Activated T-helper 2 cell treated with anti-CD3 and anti-CD28 coated beads, Interferon-gamma antibody, Interleukin-2, Interleukin-4, amounts not matched to agents 10 μg/mL and 5 μg/mL and 100 μg/mL, durations not matched to agents 14 hours and 24 hours and 36 hours (primary cell): ENCODE results near the gene TBC1D9B. TPM values are rescaled to one million over a fixed set of nuclear protein-coding genes. Genes with fewer than 3 reads are reported as not detected.

Source experiments
- DNase-seq: peaks from one replicate; pipeline ENCODE4 v3.0.0; 2021; ENCODE audit warnings: low spot score
- H3K27ac Mint-ChIP-seq: one replicate; pipeline ENCODE4 v1.8.0; 2021; ENCODE audit warnings: mixed read lengths
- H3K27me3 Mint-ChIP-seq: one replicate; pipeline ENCODE4 v1.8.0; 2021; ENCODE audit warnings: low read depth, mixed read lengths
- H3K36me3 Mint-ChIP-seq: one replicate; pipeline ENCODE4 v1.8.0; 2021; ENCODE audit warnings: low read depth, mixed read lengths
- H3K4me1 Mint-ChIP-seq: one replicate; pipeline ENCODE4 v1.8.0; 2021; ENCODE audit warnings: low read depth, mixed read lengths
- H3K4me3 Mint-ChIP-seq: one replicate; pipeline ENCODE4 v1.8.0; 2021; ENCODE audit warnings: low read depth, mild to moderate bottlenecking, moderate library complexity, mixed read lengths
- H3K9me3 Mint-ChIP-seq: one replicate; pipeline ENCODE4 v1.8.0; 2021; ENCODE audit warnings: mixed read lengths
- intact Hi-C: fragments of 100-400 bp; cut with micrococcal nuclease; formaldehyde crosslinking; loops from one replicate; pipeline ENCODE4 v1.15.1; 2023
- total RNA-seq: library from RNA; stranded (reverse); gene quantifications from 2 replicates; pipeline ENCODE4 v1.2.3, GENCODE V29; 2022

Gene TBC1D9B
- total RNA-seq, 1 donor from 2014 or later, result 125 TPM

- H3K27me3 Mint-ChIP-seq, result no peaks in the 10 kb centered on the region
- peaks cover 45% of the 10 kb centered on the region for H3K36me3 Mint-ChIP-seq
- H3K27ac Mint-ChIP-seq, result peak overlapping the region; percentile 93
- intact Hi-C loops, result loop anchor here (1.0 to 10.0 kb wide), 5 partner anchors 15 to 267 kb away; partner anchors contain the start of genes HNRNPH1, MRNIP and RUFY1
- H3K4me1 Mint-ChIP-seq, result peaks cover 30% of the 10 kb centered on the region
- peak overlapping the region; percentile 91 for H3K4me3 Mint-ChIP-seq
- H3K9me3 Mint-ChIP-seq, result no peaks in the 10 kb centered on the region
- peak; percentile 83 for DNase-seq
Observed at GRCh38 chr5:179821298-179822058, 86.2 kb downstream of the TBC1D9B start.

- Mint-ChIP-seq H3K4me1 (peaks cover 31% of the 10 kb centered on the region), H3K27me3 (no peaks in the 10 kb centered on the region), H3K27ac (peak within 1 kb of the TSS; percentile 93), H3K9me3 (no peaks in the 10 kb centered on the region), H3K4me3 (peak within 1 kb of the TSS; percentile 91), H3K36me3 (peaks cover 39% of the 10 kb centered on the region)
- intact Hi-C loops, result loop anchor here (1.0 to 10.0 kb wide), 6 partner anchors 16 to 266 kb away; partner anchors contain the start of genes CANX, HNRNPH1, MRNIP and RUFY1
- peak; percentile 78 for DNase-seq
Observed at GRCh38 chr5:179820483-179821297, 87.0 kb downstream of the TBC1D9B start, which contains the start of gene SQSTM1. Gene SQSTM1 (plus strand): TSS chr5:179820905. CDS start chr5:179820937, 32 bp downstream.

GRCh38 chr5:179820127-179820482 lies 87.6 kb downstream of the TBC1D9B start:
- no peak for DNase-seq
- Mint-ChIP-seq H3K4me1 (peaks cover 33% of the 10 kb centered on the region), H3K9me3 (no peaks in the 10 kb centered on the region), H3K27me3 (no peaks in the 10 kb centered on the region), H3K27ac (peak overlapping the region; percentile 87), H3K36me3 (peaks cover 36% of the 10 kb centered on the region), H3K4me3 (peak overlapping the region; percentile 69)
- intact Hi-C loops, result loop anchor here (1.0 to 10.0 kb wide), 5 partner anchors 17 to 265 kb away; partner anchors contain the start of genes CANX, HNRNPH1, MRNIP and RUFY1

- Mint-ChIP-seq H3K4me1 (peaks cover 30% of the 10 kb centered on the region), H3K9me3 (no peaks in the 10 kb centered on the region), H3K36me3 (peaks cover 34% of the 10 kb centered on the region), H3K27me3 (no peaks in the 10 kb centered on the region), H3K27ac (peak overlapping the region; percentile 87), H3K4me3 (peak overlapping the region; percentile 69)
- intact Hi-C loops, result loop anchor here (1.0 to 10.0 kb wide), 6 partner anchors 8 to 265 kb away; partner anchors contain the start of genes CANX, HNRNPH1, MRNIP and RUFY1
- no peak for DNase-seq
Observed at GRCh38 chr5:179819296-179820126, 88.2 kb downstream of the TBC1D9B start.

- Mint-ChIP-seq H3K4me3 (peak overlapping the region; percentile 65), H3K27me3 (no peaks in the 10 kb centered on the region), H3K36me3 (peaks cover 32% of the 10 kb centered on the region), H3K9me3 (no peaks in the 10 kb centered on the region), H3K4me1 (peaks cover 29% of the 10 kb centered on the region), H3K27ac (peak overlapping the region; percentile 83)
- peak; percentile 80 for DNase-seq
- intact Hi-C loops, result loop anchor here (1.0 kb wide), 1 partner anchor 8 kb away; no protein-coding TSS in a partner anchor
Observed at GRCh38 chr5:179818746-179819295, 88.9 kb downstream of the TBC1D9B start.

- H3K27ac Mint-ChIP-seq, result peak overlapping the region; percentile 83
- no peak for DNase-seq
- no peaks in the 10 kb centered on the region for H3K27me3 Mint-ChIP-seq
- no peaks in the 10 kb centered on the region for H3K9me3 Mint-ChIP-seq
- H3K4me3 Mint-ChIP-seq, result peak overlapping the region; percentile 65
- intact Hi-C loops, result no loop called here
- H3K4me1 Mint-ChIP-seq, result peaks cover 29% of the 10 kb centered on the region
- H3K36me3 Mint-ChIP-seq, result peaks cover 27% of the 10 kb centered on the region
Observed at GRCh38 chr5:179817890-179818745, 89.6 kb downstream of the TBC1D9B start.

GRCh38 chr5:179817470-179817840 lies 90.2 kb downstream of the TBC1D9B start:
- intact Hi-C loops, result no loop called here
- Mint-ChIP-seq H3K27ac (no peak overlapping the region), H3K27me3 (no peaks in the 10 kb centered on the region), H3K4me1 (peaks cover 26% of the 10 kb centered on the region), H3K36me3 (peaks cover 29% of the 10 kb centered on the region), H3K9me3 (no peaks in the 10 kb centered on the region), H3K4me3 (peak overlapping the region; percentile 65)
- DNase-seq, result no peak

- no peak overlapping the region for H3K4me3 Mint-ChIP-seq
- intact Hi-C loops, result no loop called here
- H3K27me3 Mint-ChIP-seq, result no peaks in the 10 kb centered on the region
- H3K27ac Mint-ChIP-seq, result no peak overlapping the region
- peaks cover 26% of the 10 kb centered on the region for H3K36me3 Mint-ChIP-seq
- no peaks in the 10 kb centered on the region for H3K9me3 Mint-ChIP-seq
- no peak for DNase-seq
- peaks cover 21% of the 10 kb centered on the region for H3K4me1 Mint-ChIP-seq
Observed at GRCh38 chr5:179816796-179817469, 90.8 kb downstream of the TBC1D9B start.

GRCh38 chr5:179816401-179816795 lies 91.3 kb downstream of the TBC1D9B start:
- Mint-ChIP-seq H3K4me1 (peaks cover 17% of the 10 kb centered on the region), H3K4me3 (no peak overlapping the region), H3K9me3 (no peaks in the 10 kb centered on the region), H3K36me3 (peaks cover 28% of the 10 kb centered on the region), H3K27me3 (no peaks in the 10 kb centered on the region), H3K27ac (no peak overlapping the region)
- intact Hi-C loops, result no loop called here
- no peak for DNase-seq

- H3K27ac Mint-ChIP-seq, result peak overlapping the region; percentile 38
- intact Hi-C loops, result no loop called here
Observed at GRCh38 chr5:179815491-179816249, 92.0 kb downstream of the TBC1D9B start.

More at GRCh38 chr5:179815491-179816249, 92.0 kb downstream of the TBC1D9B start:
- H3K4me3 Mint-ChIP-seq, result peak overlapping the region; percentile 6
- H3K9me3 Mint-ChIP-seq, result no peaks in the 10 kb centered on the region
- peaks cover 17% of the 10 kb centered on the region for H3K4me1 Mint-ChIP-seq
- H3K27me3 Mint-ChIP-seq, result no peaks in the 10 kb centered on the region
- peaks cover 30% of the 10 kb centered on the region for H3K36me3 Mint-ChIP-seq
- DNase-seq, result no peak
